Breast epithelium (tissue), 4 donors: ENCODE results near the gene RADIL. TPM values are rescaled to one million over a fixed set of nuclear protein-coding genes. Genes with fewer than 3 reads are reported as not detected.

Experiments
- DNase-seq, 2 donors: peaks; one replicate each; pipeline ENCODE4 v3.0.0-alpha.2; 2019; ENCODE audit warnings: low spot score in 2 of 2
- H3K27ac ChIP-seq, 2 donors: fragments of 200-600 bp; sonication (generic) in 1 of 2; one replicate each; pipeline ENCODE4 v1.5.1; 2016 to 2019; ENCODE audit warnings: mild to moderate bottlenecking in 1 of 2
- H3K27me3 ChIP-seq, 2 donors: fragments of 200-600 bp; sonication (generic) in 1 of 2; one replicate each; pipeline versions ENCODE4 v1.5.1 to v1.6.0; 2017 to 2019; ENCODE audit warnings: control low read depth in 1 of 2, mild to moderate bottlenecking in 1 of 2
- H3K36me3 ChIP-seq: fragments of 200-600 bp; one replicate; pipeline ENCODE4 v1.5.1; 2019
- H3K4me1 ChIP-seq, 2 donors: fragments of 200-600 bp; sonication (generic); one replicate each; pipeline ENCODE4 v1.5.1; 2016 to 2019; ENCODE audit warnings: control low read depth in 1 of 2
- H3K4me3 ChIP-seq, 3 donors: fragments of 200-600 bp; sonication (generic); 1 replicate in 2 of 3; 2 replicates in 1 of 3; pipeline ENCODE4 v1.5.1; 2016 to 2019; ENCODE audit warnings: mild to moderate bottlenecking in 3 of 3, moderate library complexity in 2 of 3
- H3K9me3 ChIP-seq, 2 donors: fragments of 200-600 bp; sonication (generic) in 1 of 2; one replicate each; pipeline ENCODE4 v1.5.1; 2016 to 2019; ENCODE audit warnings: control low read depth in 1 of 2
- CTCF ChIP-seq, 3 donors: fragments of 450-650 bp; IDR thresholded peaks; one replicate each; pipeline ENCODE4 v1.5.1; 2016 to 2017; ENCODE audit warnings: antibody characterized with exemption in 3 of 3, mild to moderate bottlenecking in 3 of 3, moderate library complexity in 3 of 3
- POLR2A ChIP-seq: fragments of 450-650 bp; IDR thresholded peaks from one replicate; pipeline ENCODE4 v1.6.1; 2016; ENCODE audit warnings: antibody characterized with exemption, mild to moderate bottlenecking, moderate library complexity
- POLR2AphosphoS5 ChIP-seq, 3 donors: sonication (generic); formaldehyde crosslinking; IDR thresholded peaks; one replicate each; pipeline ENCODE4 v1.6.1; 2017; ENCODE audit warnings: antibody characterized with exemption in 3 of 3
- intact Hi-C: fragments of 100-400 bp; cut with DNase I; formaldehyde crosslinking; loops from one replicate; pipeline ENCODE4 v1.15.1; 2023; ENCODE audit warnings: low total_unique reads
- total RNA-seq, 3 donors: library from RNA; depleted of rRNA; stranded (reverse); fragments of >200 nt; gene quantifications; one replicate each; pipeline ENCODE4 v1.1.0, GENCODE V29; 2016

Gene RADIL
- total RNA-seq, 3 donors from 2014 or later: 4.4 to 8.5 (median 5.9) TPM

- Histone ChIP-seq H3K9me3 (no peaks in the 10 kb centered on the region), H3K4me3 (no peak overlapping the region), H3K4me1 (no peaks in the 10 kb centered on the region), H3K27me3 (no peaks in the 10 kb centered on the region), H3K36me3 (peaks cover 17% of the 10 kb centered on the region), H3K27ac (no peak overlapping the region)
- DNase-seq: no peak
- TF ChIP-seq POLR2A (no peak), POLR2AphosphoS5 (IDR thresholded peaks at IDR 0.05) (no peak), CTCF (IDR thresholded peaks at IDR 0.05) (no peak)
- intact Hi-C loops: no loop called here
These were observed 94.1 kb downstream of the RADIL start for GRCh38 chr7:4789194-4790077.

GRCh38 chr7:4788627-4789189, 94.8 kb downstream of the RADIL start:
- H3K36me3 ChIP-seq: peaks cover 17% of the 10 kb centered on the region
- no peak overlapping the region for H3K4me3 ChIP-seq
- H3K4me1 ChIP-seq: no peaks in the 10 kb centered on the region
- intact Hi-C loops: no loop called here
- H3K27me3 ChIP-seq: no peaks in the 10 kb centered on the region
- TF ChIP-seq POLR2A: no peak
- no peak for TF ChIP-seq CTCF (IDR thresholded peaks at IDR 0.05)
- no peak for TF ChIP-seq POLR2AphosphoS5 (IDR thresholded peaks at IDR 0.05)
- no peaks in the 10 kb centered on the region for H3K9me3 ChIP-seq
- DNase-seq: no peak
- no peak overlapping the region for H3K27ac ChIP-seq

- Histone ChIP-seq H3K36me3 (peaks cover 17% of the 10 kb centered on the region), H3K4me1 (no peaks in the 10 kb centered on the region), H3K4me3 (no peak overlapping the region), H3K9me3 (no peaks in the 10 kb centered on the region), H3K27me3 (no peaks in the 10 kb centered on the region), H3K27ac (no peak overlapping the region)
- no peak for TF ChIP-seq POLR2A
- TF ChIP-seq CTCF (IDR thresholded peaks at IDR 0.05): no peak
- no peak for TF ChIP-seq POLR2AphosphoS5 (IDR thresholded peaks at IDR 0.05)
- DNase-seq: no peak
- intact Hi-C loops: no loop called here
These were observed 95.4 kb downstream of the RADIL start for GRCh38 chr7:4787947-4788626.

GRCh38 chr7:4787541-4787940, 96.0 kb downstream of the RADIL start:
- no peaks in the 10 kb centered on the region for H3K4me1 ChIP-seq
- H3K4me3 ChIP-seq: no peak overlapping the region
- no peak for DNase-seq
- H3K27me3 ChIP-seq: no peaks in the 10 kb centered on the region
- TF ChIP-seq POLR2A (no peak), CTCF (IDR thresholded peaks at IDR 0.05) (no peak), POLR2AphosphoS5 (IDR thresholded peaks at IDR 0.05) (no peak)
- H3K9me3 ChIP-seq: no peaks in the 10 kb centered on the region
- no peak overlapping the region for H3K27ac ChIP-seq
- intact Hi-C loops: no loop called here
- H3K36me3 ChIP-seq: peaks cover 17% of the 10 kb centered on the region

- intact Hi-C loops: no loop called here
- no peak for DNase-seq
- no peak for TF ChIP-seq POLR2AphosphoS5 (IDR thresholded peaks at IDR 0.05)
- TF ChIP-seq POLR2A: no peak
- TF ChIP-seq CTCF (IDR thresholded peaks at IDR 0.05): no peak
- Histone ChIP-seq H3K4me1 (no peaks in the 10 kb centered on the region), H3K36me3 (peaks cover 10% of the 10 kb centered on the region), H3K27me3 (no peaks in the 10 kb centered on the region), H3K27ac (no peak overlapping the region), H3K9me3 (no peaks in the 10 kb centered on the region), H3K4me3 (no peak overlapping the region)
These were observed 97.5 kb downstream of the RADIL start for GRCh38 chr7:4786015-4786414.
